Endothelial cell (in vitro differentiated cells): ENCODE results near the gene USP12. TPM values are rescaled to one million over a fixed set of nuclear protein-coding genes. Genes with fewer than 3 reads are reported as not detected.

Experiments
- DNase-seq: peaks from one replicate; pipeline ENCODE4 v3.0.0; 2021; ENCODE audit warnings: low spot score
- H3K27ac Mint-ChIP-seq: one replicate; pipeline ENCODE4 v1.8.0; 2021; ENCODE audit warnings: mixed read lengths, inconsistent platforms; ENCODE audit not compliant: unreplicated experiment
- H3K27me3 Mint-ChIP-seq: one replicate; pipeline ENCODE4 v1.8.0; 2021; ENCODE audit warnings: mild to moderate bottlenecking, moderate library complexity, mixed read lengths, inconsistent platforms; ENCODE audit not compliant: unreplicated experiment
- H3K36me3 Mint-ChIP-seq: one replicate; pipeline ENCODE4 v1.8.0; 2021; ENCODE audit warnings: mild to moderate bottlenecking, low read depth, mixed read lengths, inconsistent platforms; ENCODE audit not compliant: unreplicated experiment
- H3K4me1 Mint-ChIP-seq: one replicate; pipeline ENCODE4 v1.8.0; 2021; ENCODE audit warnings: mild to moderate bottlenecking, mixed read lengths, inconsistent platforms; ENCODE audit not compliant: unreplicated experiment
- H3K4me3 Mint-ChIP-seq: one replicate; pipeline ENCODE4 v1.8.0; 2021; ENCODE audit warnings: mild to moderate bottlenecking, mixed read lengths, inconsistent platforms; ENCODE audit not compliant: unreplicated experiment
- H3K9me3 Mint-ChIP-seq: one replicate; pipeline ENCODE4 v1.8.0; 2021; ENCODE audit warnings: mixed read lengths, inconsistent platforms; ENCODE audit not compliant: unreplicated experiment
- CTCF ChIP-seq: fragments of 200-600 bp; sonication (generic); IDR thresholded peaks from one replicate; pipeline ENCODE4 v1.5.0; 2021; ENCODE audit warnings: antibody characterized with exemption; ENCODE audit not compliant: unreplicated experiment
- total RNA-seq: library from RNA; stranded (reverse); fragmentation: NEBNext Ultra II Directional; extraction: Animal tissue kit (Norgen Biotek cat#: 25700); gene quantifications from one replicate; pipeline ENCODE4 v1.2.1, GENCODE V29; 2021; ENCODE audit not compliant: unreplicated experiment

USP12 gene
- total RNA-seq, 1 donor from 2014 or later, result 29.7 TPM

GRCh38 chr13:27211271-27211670, 39.7 kb upstream of the USP12 start:
- no peak overlapping the region for H3K4me3 Mint-ChIP-seq
- no peak for TF ChIP-seq CTCF
- peaks cover 7% of the 10 kb centered on the region for H3K36me3 Mint-ChIP-seq
- DNase-seq, result no peak
- H3K27me3 Mint-ChIP-seq, result no peaks in the 10 kb centered on the region
- no peak overlapping the region for H3K27ac Mint-ChIP-seq
- no peaks in the 10 kb centered on the region for H3K9me3 Mint-ChIP-seq
- H3K4me1 Mint-ChIP-seq, result no peaks in the 10 kb centered on the region

- Mint-ChIP-seq H3K36me3 (peaks cover 7% of the 10 kb centered on the region), H3K4me3 (no peak overlapping the region), H3K9me3 (no peaks in the 10 kb centered on the region), H3K4me1 (no peaks in the 10 kb centered on the region), H3K27me3 (no peaks in the 10 kb centered on the region), H3K27ac (no peak overlapping the region)
- TF ChIP-seq CTCF, result no peak
- DNase-seq, result no peak
Observed at GRCh38 chr13:27208514-27208913, 36.9 kb upstream of the USP12 start.

GRCh38 chr13:27203854-27204253, 32.2 kb upstream of the USP12 start:
- H3K9me3 Mint-ChIP-seq, result no peaks in the 10 kb centered on the region
- no peak for TF ChIP-seq CTCF
- no peaks in the 10 kb centered on the region for H3K4me1 Mint-ChIP-seq
- no peak overlapping the region for H3K27ac Mint-ChIP-seq
- H3K27me3 Mint-ChIP-seq, result no peaks in the 10 kb centered on the region
- DNase-seq, result no peak
- H3K4me3 Mint-ChIP-seq, result no peak overlapping the region
- H3K36me3 Mint-ChIP-seq, result no peaks in the 10 kb centered on the region

GRCh38 chr13:27203186-27203585, 31.6 kb upstream of the USP12 start:
- Mint-ChIP-seq H3K9me3 (no peaks in the 10 kb centered on the region), H3K4me3 (no peak overlapping the region), H3K27ac (no peak overlapping the region), H3K27me3 (no peaks in the 10 kb centered on the region), H3K4me1 (no peaks in the 10 kb centered on the region), H3K36me3 (no peaks in the 10 kb centered on the region)
- no peak for TF ChIP-seq CTCF
- no peak for DNase-seq

- Mint-ChIP-seq H3K36me3 (no peaks in the 10 kb centered on the region), H3K4me1 (no peaks in the 10 kb centered on the region)
Observed at GRCh38 chr13:27201661-27202060, 30.1 kb upstream of the USP12 start.

More at GRCh38 chr13:27201661-27202060, 30.1 kb upstream of the USP12 start:
- DNase-seq, result no peak
- no peaks in the 10 kb centered on the region for H3K9me3 Mint-ChIP-seq
- H3K27ac Mint-ChIP-seq, result no peak overlapping the region
- TF ChIP-seq CTCF, result no peak
- no peaks in the 10 kb centered on the region for H3K27me3 Mint-ChIP-seq
- no peak overlapping the region for H3K4me3 Mint-ChIP-seq
